ENCODE data around the gene QRICH1.

Gene QRICH1
- 18.3 to 28.4 reads per million in 2 donors for total RNA-seq

GRCh38 chr3:49093853-49094767, at the start of gene QRICH1:
TSS of gene QRICH1 (minus strand) at chr3:49094071. CDS start at chr3:49077017, 17,054 bp downstream.
- DNase-seq = peak; percentile 79 to 97 (median 93)

DNA sequence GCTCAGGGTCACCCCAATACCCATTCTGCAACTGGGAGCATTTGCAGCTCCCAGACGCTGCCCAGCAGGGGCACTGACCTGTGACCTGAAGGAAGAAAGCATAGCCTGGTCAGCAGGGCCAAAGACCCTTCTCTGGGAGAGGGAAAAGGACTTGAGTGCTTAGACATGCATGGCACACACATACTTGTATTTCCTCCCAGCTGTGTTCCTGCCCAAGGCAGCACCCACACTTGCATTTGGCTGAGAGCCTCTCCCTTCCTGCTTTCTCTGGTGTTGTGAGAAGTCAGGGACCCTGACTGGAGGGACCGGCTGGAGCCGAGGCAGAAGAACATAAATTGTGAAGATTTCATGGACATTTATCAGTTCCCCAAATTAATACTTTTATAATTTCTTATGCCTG, 46.2 kb upstream of the QRICH1 start:
- no peak for DNase-seq

DNA sequence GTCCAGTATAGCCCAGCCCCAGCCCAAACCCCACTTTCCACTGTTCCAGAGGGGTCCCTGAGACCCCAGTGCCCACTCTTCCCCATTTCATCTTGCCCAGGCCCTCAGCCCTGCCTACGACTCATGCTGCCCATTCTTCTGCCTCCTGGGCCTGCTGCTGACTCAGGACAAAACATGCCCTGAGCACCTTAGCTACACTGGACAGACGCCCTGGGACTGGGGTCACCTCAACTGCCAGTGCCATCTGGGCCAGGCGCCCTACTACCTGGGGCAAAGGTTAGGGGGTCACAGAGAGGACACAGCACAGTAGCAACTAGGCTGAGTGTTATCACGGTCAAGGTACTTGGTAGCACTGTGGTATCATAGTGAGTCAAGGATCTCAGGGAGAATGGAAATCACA, 41.6 kb upstream of the QRICH1 start:
- DNase-seq = no peak

DNA sequence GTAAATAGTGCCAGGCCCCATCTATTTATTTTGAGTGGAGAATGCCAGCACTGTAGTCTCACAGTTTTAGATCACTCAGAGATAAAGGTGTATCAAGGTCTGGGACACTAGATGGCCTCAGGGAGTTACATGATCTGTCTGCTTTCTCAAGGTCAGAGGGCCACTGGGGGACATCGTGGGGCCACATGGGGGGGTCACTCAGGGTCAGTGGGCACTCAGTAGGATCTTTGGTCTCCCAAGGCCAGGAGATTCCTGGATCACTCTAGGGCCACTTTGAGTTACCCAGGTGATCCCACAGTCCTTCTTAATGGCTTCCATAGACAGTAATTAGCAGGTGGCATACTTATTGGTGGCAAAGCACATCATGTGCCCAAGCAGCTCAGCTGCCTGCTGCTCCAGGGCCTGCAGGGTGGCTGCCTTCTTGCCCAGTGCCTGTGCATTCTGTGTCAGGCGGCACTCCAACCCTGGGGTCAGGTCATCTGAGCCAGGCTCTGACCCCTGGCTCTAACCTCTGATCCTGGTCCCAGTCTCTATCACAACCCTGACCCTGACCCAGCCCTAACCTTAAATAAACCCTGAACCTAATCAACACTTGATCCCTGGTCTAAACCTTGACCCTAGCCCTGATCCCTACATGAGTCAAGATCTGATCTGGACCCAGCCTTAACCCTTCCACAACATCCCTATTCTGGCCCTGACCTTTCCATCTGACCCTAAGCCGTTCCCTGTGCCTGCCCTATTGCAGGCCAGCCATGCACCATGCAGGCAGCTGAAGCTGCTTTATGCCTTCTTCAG, 40.8 kb upstream of the QRICH1 start:
- DNase-seq = no peak

- DNase-seq = no peak
These were observed 39.5 kb upstream of the QRICH1 start for GRCh38 chr3:49133226-49133951.

GRCh38 chr3:49132437-49133225, 38.8 kb upstream of the QRICH1 start, which contains the start of gene LAMB2:
TSS of gene LAMB2 (minus strand) at chr3:49133050. CDS start at chr3:49132867, 183 bp downstream.
- DNase-seq = no peak

DNA sequence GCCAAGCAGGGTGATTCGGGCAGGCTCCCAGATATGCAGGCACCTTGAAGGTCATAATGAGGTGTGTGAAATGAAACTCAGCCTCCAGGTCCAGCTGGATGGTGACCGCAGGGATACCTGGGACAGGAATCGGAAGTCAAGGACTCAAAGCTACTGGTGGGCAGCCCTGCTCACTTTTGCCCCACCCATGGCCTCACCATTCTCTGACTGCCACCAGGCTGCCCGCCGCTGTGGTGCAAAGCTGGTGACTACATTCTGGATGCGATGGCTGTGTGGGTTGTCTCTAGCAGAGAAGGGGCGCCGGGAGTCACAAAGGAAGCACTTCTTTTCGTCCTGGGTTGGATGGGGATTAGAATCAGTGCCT, 38.2 kb upstream of the QRICH1 start:
- no peak for DNase-seq

- DNase-seq = no peak
These were observed 37.7 kb upstream of the QRICH1 start for GRCh38 chr3:49131576-49131975.

DNA sequence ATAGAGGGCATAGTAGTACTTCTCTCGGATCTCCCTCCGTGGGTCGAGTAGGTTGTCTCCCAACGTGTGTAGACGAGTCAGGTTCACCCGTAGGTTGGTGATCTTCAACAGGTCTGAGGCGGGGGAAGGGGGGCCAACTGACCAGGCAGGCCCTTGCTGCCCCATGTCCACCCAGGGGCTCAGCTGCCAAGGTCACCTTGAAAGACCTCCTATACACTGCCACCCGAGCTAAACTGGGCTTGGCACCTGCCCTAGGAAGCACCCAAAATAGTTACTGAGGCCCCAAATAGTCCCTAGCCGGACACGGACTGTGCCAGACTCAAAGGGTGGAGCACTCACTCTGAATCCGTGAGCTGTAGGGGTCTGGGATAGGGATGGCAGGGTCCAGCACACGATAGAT, 37.2 kb upstream of the QRICH1 start:
- DNase-seq = no peak

DNA sequence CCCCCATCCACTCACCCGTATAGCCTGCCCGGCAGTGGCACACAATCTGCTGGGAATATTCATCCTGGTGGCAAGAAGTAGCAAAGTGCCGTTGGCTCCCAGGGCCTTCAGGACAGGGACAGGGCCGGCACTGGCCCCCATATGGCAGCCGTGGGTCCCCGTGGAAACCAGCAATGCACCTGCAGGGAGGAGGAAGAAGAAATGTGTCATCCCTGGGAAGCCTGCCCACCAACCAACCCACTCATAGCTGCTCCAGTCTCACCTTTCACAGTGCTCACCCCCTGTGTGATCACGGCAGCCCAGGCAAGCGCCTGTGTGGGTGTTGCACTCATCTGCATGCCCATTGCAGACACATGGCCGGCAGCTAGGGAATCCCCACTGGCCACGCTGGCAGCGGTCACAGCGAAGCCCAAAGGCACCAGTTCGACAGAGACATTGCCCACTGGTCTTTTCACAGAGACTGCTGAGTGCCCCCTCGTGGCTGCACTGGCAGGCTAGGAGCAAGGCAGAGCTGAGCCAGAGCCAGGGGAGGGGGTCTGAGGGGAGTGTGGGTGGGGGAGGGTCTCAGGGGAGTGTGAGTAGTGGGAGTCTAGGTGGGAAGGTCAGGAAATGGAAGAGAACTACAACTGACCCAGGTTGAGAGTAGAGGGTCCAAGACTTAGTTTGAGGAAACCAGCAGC, 31.3 kb upstream of the QRICH1 start:
- no peak for DNase-seq

DNA sequence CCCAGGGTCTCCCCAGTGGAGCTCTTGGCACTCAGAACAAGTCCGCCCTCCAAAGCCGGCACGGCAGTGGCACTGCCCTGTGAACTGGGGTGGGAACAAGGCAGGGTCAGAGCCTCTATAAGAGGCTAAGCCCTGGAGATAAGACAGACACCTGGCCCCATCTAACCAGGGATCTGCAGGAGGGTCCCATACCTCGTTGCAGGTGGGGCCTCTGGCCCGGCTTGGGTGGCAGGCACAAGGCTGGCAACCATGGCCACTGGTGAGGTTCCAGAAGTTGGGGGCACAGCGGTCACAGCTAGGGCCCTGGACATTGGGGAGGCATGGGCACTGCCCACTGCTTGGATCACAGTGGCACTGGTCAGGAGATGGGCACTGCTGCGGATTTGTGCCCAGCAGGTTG, 30.3 kb upstream of the QRICH1 start:
- no peak for DNase-seq

GRCh38 chr3:49123687-49124086, 29.8 kb upstream of the QRICH1 start:
- DNase-seq = no peak

DNA sequence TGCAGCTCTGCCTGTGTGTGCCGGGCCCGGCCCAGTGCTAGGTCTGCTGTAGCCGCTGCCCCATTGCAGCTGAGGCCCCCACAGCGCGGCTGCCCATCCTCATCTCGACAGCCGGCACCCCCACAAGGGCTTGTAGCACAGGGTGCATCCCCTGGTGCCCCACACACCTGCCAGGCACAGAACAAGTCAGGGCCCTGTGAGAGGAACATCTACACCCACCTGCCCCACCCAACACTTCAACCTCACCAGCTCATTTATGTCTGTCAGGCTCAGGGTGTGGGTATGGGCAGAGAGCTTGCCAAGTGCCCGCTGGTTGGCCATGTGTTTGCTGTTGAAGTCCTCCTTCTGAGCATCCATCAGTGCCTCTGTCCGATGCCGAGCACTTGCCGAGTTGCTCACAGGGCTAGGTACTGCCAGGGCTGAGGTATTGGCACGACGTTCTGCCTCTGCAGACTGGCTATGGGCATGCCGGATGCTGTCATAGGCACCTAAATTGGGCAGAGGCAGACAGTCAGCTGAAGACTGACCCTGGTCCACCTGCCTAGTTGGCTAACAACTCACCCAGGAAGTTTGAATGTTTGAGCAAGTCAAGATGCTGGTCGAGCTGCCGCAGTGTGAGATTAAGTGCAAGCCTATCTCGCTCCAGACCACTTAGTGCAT, 29.1 kb upstream of the QRICH1 start:
- no peak for DNase-seq

GRCh38 chr3:49122451-49122850, 28.6 kb upstream of the QRICH1 start:
- DNase-seq = no peak

- no peak for DNase-seq
These were observed 28.2 kb upstream of the QRICH1 start for GRCh38 chr3:49122022-49122421.

DNA sequence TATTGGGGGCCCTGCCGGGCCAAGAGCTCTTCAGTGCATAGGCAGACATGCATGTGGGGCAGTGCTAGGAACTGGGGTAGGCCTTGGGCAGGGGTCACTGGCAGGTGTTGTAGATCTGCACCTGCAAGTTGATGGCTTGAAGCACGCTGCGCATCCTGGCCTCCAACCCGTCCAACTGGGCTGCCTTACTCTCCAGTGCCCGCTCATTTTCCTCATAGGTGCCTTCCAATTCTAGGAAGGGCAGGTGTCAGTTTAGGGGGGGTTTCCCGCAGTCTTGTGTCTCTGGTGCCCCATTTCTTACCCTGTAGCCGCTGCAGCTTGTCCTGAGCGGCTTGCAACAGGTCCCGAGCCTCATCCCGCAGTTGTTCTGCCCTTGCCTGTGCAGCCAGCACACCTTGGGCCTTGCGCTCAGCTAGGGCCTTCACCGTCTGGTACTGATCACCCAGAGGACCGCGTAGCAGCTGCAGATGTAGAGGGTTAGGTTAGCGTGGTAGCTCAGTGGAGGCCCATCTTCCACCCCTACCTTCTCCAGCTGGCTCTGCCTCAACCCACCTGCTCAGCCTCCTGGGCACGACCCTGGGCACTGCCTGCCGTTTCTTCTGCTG, 27.4 kb upstream of the QRICH1 start:
- DNase-seq = no peak

- peak; percentile 88 to 98 (median 93) for DNase-seq
These were observed 26.7 kb upstream of the QRICH1 start, which contains the start of gene USP19 for GRCh38 chr3:49120438-49121131. TSS of gene USP19 (minus strand) at chr3:49120823. CDS start at chr3:49119145, 1,678 bp downstream.

DNA sequence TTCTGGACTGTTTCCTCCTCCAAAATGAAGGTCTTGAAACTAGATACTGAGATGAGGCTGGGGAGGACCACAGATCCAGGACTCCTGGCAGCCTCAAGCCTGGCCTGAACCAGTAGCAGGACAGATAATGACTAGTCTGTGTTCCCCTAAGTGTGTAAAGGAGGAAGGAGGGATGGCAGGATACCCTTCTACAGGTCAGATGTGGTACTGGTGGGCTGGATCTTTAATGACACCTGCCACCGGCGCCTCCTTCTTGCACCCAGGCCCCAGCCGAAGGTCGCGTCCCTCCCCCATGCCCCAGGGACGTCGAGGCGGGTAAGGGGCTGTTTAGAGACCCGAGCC, 26.2 kb upstream of the QRICH1 start:
- DNase-seq = peak in 1 of 5 experiments; percentile 40

GRCh38 chr3:49119439-49119838, 25.6 kb upstream of the QRICH1 start:
- DNase-seq = no peak

DNA sequence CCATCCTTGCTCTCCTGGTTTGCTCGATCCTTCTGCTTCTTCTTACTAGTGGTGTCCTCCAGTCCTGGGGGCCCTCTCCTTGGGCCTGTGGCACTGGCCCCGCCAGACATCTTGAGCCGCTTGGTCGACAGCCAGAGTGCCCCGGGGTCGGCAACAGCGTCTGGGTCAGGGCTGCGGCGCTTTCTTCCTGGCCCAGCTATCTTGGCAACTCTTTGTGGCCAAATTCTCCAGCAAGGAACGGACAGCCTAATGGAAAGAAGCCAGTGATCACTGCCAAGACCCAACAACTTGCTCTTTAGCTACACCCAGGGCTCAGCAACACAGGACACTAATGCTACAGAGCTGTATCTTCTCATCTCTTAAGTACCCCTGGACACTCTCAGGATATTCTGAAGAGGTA, 25.2 kb upstream of the QRICH1 start:
- no peak for DNase-seq

Data from T-helper 2 cell (primary cell).